Measurements from ENCODE around the gene DNAH6.
"Not testable (repeated sequence)": the region's sequence is repeated elsewhere in the genome, so short reads cannot be mapped to it uniquely, and the experiment has no call there.

The DNAH6 gene

GRCh38 chr2:84498150-84498799, 18.0 kb upstream of the DNAH6 start:
- no peak for DNase-seq (ENCODE audit: extremely low read depth in 1 of 2, low read depth in 1 of 2)

GRCh38 chr2:84511024-84511423, 5.3 kb upstream of the DNAH6 start:
- DNase-seq (ENCODE audit: extremely low read depth in 1 of 2, low read depth in 1 of 2), result not testable (repeated sequence)

- DNase-seq (ENCODE audit: extremely low read depth in 1 of 2, low read depth in 1 of 2), result no peak
Observed at GRCh38 chr2:84515788-84516187, 510 bp upstream of the DNAH6 start.

GRCh38 chr2:84519332-84519957, 3.1 kb downstream of the DNAH6 start:
- DNase-seq (ENCODE audit: extremely low read depth in 1 of 2, low read depth in 1 of 2), result no peak

- DNase-seq (ENCODE audit: extremely low read depth in 1 of 2, low read depth in 1 of 2), result no peak
Observed at GRCh38 chr2:84526562-84526961, 10.3 kb downstream of the DNAH6 start.

- DNase-seq (ENCODE audit: extremely low read depth in 1 of 2, low read depth in 1 of 2), result no peak
Observed at GRCh38 chr2:84527137-84528129, 11.1 kb downstream of the DNAH6 start.

- no peak for DNase-seq (ENCODE audit: extremely low read depth in 1 of 2, low read depth in 1 of 2)
Observed at GRCh38 chr2:84532291-84532690, 16.0 kb downstream of the DNAH6 start.

GRCh38 chr2:84534225-84534624, 17.9 kb downstream of the DNAH6 start:
- DNase-seq (ENCODE audit: extremely low read depth in 1 of 2, low read depth in 1 of 2), result no peak

- DNase-seq (ENCODE audit: extremely low read depth in 1 of 2, low read depth in 1 of 2), result no peak
Observed at GRCh38 chr2:84537251-84537650, 21.0 kb downstream of the DNAH6 start.

GRCh38 chr2:84539729-84540128, 23.4 kb downstream of the DNAH6 start:
- DNase-seq (ENCODE audit: extremely low read depth in 1 of 2, low read depth in 1 of 2), result no peak

- no peak for DNase-seq (ENCODE audit: extremely low read depth in 1 of 2, low read depth in 1 of 2)
Observed at GRCh38 chr2:84545005-84545404, 28.7 kb downstream of the DNAH6 start.

- no peak for DNase-seq (ENCODE audit: extremely low read depth in 1 of 2, low read depth in 1 of 2)
Observed at GRCh38 chr2:84546551-84546950, 30.3 kb downstream of the DNAH6 start.

GRCh38 chr2:84548303-84548702, 32.0 kb downstream of the DNAH6 start:
- DNase-seq (ENCODE audit: extremely low read depth in 1 of 2, low read depth in 1 of 2), result no peak

- no peak for DNase-seq (ENCODE audit: extremely low read depth in 1 of 2, low read depth in 1 of 2)
Observed at GRCh38 chr2:84550916-84551315, 34.6 kb downstream of the DNAH6 start.

- not testable (repeated sequence) for DNase-seq (ENCODE audit: extremely low read depth in 1 of 2, low read depth in 1 of 2)
Observed at GRCh38 chr2:84551526-84551925, 35.2 kb downstream of the DNAH6 start.

GRCh38 chr2:84556190-84556589, 39.9 kb downstream of the DNAH6 start:
- DNase-seq (ENCODE audit: extremely low read depth in 1 of 2, low read depth in 1 of 2), result no peak

GRCh38 chr2:84559838-84560237, 43.5 kb downstream of the DNAH6 start:
- no peak for DNase-seq (ENCODE audit: extremely low read depth in 1 of 2, low read depth in 1 of 2)

GRCh38 chr2:84579661-84580060, 63.4 kb downstream of the DNAH6 start:
- no peak for DNase-seq (ENCODE audit: extremely low read depth in 1 of 2, low read depth in 1 of 2)

GRCh38 chr2:84603911-84604310, 87.6 kb downstream of the DNAH6 start:
- no peak for DNase-seq (ENCODE audit: extremely low read depth in 1 of 2, low read depth in 1 of 2)

GRCh38 chr2:84613082-84613481, 96.8 kb downstream of the DNAH6 start:
- DNase-seq (ENCODE audit: extremely low read depth in 1 of 2, low read depth in 1 of 2), result no peak

GRCh38 chr2:84619794-84620371, 103.6 kb downstream of the DNAH6 start:
- DNase-seq (ENCODE audit: extremely low read depth in 1 of 2, low read depth in 1 of 2), result no peak

Data from stimulated activated CD8-positive, alpha-beta memory T cell treated with anti-CD3 and anti-CD28 coated beads, Interleukin-7, amount 100 ng/mL, for 48 hours (primary cell).